ENCODE results near the gene TSPY10.
"Not testable (repeated sequence)": the region's sequence is repeated elsewhere in the genome, so short reads cannot be mapped to it uniquely, and the experiment has no call there.

GRCh38 chrY:9486967-9487366 is 40.7 kb upstream of the TSPY10 start, which contains the start of gene TSPY9:
- TF ChIP-seq CTCF (IDR thresholded peaks at IDR 0.05; ENCODE audit: low read depth, low read length, poor library complexity, severe bottlenecking); EZH2phosphoT487 (IDR thresholded peaks at IDR 0.05; ENCODE audit: borderline replicate concordance, low read length): not testable (repeated sequence)

Measured in DOHH2 (cell line).